Posterior vena cava (tissue), 2 donors: ENCODE results near the gene MEF2C. TPM values are rescaled to one million over a fixed set of nuclear protein-coding genes. Genes with fewer than 3 reads are reported as not detected.

Experiments used
- DNase-seq: peaks from one replicate; pipeline ENCODE4 v3.0.0-alpha.2; 2020; ENCODE audit warnings: low spot score
- intact Hi-C, 2 donors: fragments of 100-400 bp; cut with DNase I; formaldehyde crosslinking; loops; one replicate each; pipeline versions ENCODE4 v1.14.1 to v1.14.2; 2022 to 2023
- total RNA-seq, 2 donors: library from RNA; stranded (reverse); fragmentation: NEBNext Ultra II Directional; extraction: Animal tissue kit (Norgen Biotek cat#: 25700); gene quantifications; one replicate each; pipeline ENCODE4 v1.2.1, GENCODE V29; 2021
- donor health status: DM: yes; HTN: yes; CAD: no.
- donor health status: DM: yes; HTN: yes; CAD: no.

Gene MEF2C
- total RNA-seq, 2 donors from 2014 or later: 86.7 to 94.1 TPM

DNA sequence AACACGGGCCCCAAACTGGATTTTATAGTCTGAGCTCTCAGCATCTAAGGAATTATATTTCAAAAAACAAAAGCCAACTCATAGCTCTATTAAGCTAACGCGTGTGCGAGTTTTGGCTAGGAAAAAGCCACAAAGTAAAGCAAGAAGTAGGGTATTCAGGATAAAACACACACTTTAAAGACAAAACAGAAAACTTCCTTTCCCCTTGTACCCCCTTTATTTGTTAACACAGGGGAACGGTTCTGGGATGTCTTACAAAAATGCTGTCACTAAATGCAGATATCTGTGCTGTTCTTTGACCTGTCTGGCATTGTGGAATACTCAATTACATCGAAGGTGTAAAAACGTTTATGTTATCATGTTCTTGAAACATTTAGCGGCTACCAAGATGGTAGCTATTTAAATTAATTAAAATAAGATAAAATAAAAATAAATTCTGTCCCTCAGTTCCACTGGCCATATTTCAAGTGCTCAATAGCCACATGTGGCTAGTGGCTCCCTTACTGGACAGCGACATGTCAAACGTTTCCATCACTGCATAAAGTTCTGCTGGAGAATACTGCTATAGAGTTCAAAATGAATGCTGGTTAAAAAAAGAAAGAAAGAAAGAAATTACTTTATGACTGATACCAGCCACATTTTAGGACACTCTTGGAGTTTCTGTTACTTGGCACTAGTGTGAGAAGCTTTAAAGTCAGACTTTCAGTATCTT, 7.2 kb upstream of the MEF2C start:
- intact Hi-C loops: no loop called here
- no peak for DNase-seq

DNA sequence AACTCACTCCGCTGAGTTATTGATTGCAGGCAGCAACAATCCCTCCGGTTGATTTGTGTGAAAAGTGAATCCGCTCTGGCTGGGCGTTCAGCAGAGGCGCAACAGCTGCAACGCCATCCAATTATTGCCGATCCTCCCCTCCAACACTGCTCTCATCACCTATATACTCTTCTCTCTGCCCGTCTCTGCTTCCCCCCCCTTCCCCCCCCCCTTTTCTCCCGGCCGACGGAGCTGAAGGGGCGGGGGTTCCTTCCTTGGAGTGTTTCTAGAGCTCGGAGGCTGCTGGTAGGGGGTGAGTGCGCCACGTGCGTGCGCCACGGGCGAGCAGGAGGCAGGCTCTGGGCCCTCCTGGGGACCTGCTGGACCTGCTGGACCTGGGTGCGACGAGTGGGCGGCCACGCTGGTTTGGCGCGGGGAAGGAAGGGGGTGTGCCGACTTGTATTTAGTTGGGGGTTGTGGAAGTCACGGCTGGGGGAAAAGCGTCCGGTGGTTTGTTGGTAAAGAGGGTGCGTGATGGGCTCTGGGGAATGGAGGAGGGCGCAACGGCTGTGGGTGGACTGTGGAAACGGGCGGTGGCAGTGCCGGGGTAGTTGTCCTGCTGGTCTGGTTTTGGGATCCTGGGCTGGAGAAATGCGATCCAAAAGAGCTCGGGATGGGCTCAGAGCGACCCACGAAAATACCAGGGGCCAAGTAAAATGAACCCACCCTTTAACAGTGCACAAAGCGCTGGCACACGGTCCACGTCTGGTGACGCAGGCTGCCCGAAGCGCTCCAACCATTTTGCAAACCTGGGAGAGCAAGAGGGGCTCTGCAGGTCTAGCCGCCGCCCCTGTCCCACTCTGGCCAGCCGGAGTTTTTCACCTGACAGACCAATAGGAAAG, 6.4 kb upstream of the MEF2C start:
- intact Hi-C loops: loop anchor here in 1 of 2 donors (10.0 kb wide), 1 partner anchor 55 kb away; no protein-coding TSS in a partner anchor
- DNase-seq: peak; percentile 86

DNA sequence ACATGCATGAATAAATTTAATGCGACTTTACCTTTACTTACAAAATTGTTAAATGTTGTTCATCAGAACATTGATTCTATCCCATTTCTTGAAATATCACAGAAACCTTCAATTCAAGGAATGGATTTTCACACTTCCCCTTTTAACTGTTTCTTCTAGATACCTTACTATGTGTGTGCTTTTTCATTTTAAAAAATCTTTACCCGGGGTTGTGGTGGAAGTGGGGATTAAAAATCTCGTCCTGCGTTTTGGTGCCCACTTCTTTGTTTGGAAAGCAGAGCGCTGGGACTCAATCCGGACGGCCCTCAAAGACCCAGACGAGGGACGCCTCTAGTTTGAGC, 5.8 kb upstream of the MEF2C start:
- no peak for DNase-seq
- intact Hi-C loops: loop anchor here in 1 of 2 donors (10.0 kb wide), 1 partner anchor 54 kb away; no protein-coding TSS in a partner anchor

DNA sequence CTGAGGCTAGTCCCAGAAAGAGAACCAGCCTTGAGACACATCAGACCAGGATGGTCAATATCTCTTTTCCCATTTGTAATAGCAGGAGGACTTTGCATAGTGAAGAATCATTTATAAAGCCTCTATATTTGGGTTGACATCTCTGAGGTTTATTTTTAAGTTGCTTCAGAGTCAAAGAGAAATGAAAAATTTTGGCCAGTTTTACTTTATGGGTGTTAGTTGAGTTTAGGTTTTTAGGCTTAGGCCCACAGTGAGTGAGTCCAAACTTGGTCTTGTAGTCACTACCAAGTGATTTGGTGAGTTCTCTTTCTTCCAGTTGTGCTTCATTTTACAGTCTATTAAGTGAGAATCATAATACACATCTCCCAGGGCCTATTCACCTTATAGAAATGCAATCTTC, 5.3 kb upstream of the MEF2C start:
- intact Hi-C loops: loop anchor here in 1 of 2 donors (10.0 kb wide), 1 partner anchor 53 kb away; no protein-coding TSS in a partner anchor

DNA sequence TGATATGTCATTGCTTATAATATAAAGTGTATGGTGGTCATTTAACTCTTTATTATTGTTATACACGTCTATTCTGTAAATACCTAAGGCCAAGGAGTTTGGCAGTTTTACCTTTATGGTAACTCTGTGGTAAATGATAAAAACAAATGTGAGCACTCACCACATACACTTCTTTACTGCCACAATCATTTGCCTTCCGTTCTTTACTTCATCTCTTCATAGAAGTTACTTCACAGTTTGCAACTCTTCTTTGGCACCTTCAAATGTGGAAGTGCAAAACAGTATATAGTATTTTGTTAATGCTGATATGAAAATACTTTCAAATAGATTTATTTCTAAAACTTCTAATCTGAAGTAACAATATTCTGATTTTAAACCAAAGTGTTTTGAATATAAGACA, 4.4 kb upstream of the MEF2C start:
- intact Hi-C loops: loop anchor here in 1 of 2 donors (10.0 kb wide), 1 partner anchor 53 kb away; no protein-coding TSS in a partner anchor
- DNase-seq: no peak

More for the DNA sequence above, 5.3 kb upstream of the MEF2C start:
- no peak for DNase-seq

DNA sequence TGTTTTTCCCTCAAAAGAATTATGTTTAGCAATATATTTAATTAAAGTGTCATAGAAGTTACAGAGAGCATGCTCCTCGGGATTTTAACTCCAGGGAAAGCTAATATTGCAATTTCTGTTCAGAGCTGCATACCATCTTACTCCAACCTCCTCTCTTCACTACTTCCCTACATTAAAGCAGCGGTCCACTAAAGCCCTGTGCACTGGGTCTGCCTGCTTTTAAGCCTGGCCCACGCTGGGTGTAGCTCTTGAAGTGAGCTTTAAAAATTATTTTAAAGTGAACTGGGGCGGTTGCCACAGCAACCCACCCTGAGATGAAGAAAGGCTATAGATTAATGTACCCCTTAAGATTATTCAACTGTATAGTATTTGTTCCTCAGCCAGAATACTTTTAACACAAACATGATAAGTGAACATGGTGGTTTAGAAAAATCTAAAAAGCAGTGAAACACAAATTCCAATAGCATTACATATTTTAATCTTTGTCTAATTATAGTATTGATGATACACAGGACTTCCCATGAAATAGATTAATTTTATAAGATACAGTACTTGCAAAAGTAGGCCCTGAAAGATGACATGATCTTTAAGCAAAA, 3.9 kb upstream of the MEF2C start:
- intact Hi-C loops: loop anchor here in 1 of 2 donors (10.0 kb wide), 1 partner anchor 52 kb away; no protein-coding TSS in a partner anchor

DNA sequence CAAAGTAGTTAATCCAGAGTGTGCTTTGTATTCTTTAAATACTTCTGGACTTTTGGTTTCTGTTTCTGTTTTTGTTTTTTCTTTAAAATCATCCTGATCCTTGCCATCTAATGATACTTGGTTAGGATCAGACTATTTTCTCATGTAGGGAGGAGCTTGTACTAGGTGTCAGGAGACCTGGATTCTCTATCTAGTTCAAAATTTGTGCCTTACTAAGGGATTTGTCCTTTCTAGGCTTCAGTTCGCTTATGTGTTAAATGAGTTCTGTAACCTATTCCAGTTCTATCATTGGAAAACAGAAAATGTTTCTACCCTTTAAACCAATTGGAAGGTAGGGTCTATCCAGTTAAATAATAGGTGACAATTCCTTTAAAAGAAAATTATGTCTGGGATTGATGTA, 3.3 kb upstream of the MEF2C start:
- no peak for DNase-seq
- intact Hi-C loops: loop anchor here in 1 of 2 donors (10.0 kb wide), 1 partner anchor 51 kb away; no protein-coding TSS in a partner anchor

More for the DNA sequence above, 3.9 kb upstream of the MEF2C start:
- no peak for DNase-seq

DNA sequence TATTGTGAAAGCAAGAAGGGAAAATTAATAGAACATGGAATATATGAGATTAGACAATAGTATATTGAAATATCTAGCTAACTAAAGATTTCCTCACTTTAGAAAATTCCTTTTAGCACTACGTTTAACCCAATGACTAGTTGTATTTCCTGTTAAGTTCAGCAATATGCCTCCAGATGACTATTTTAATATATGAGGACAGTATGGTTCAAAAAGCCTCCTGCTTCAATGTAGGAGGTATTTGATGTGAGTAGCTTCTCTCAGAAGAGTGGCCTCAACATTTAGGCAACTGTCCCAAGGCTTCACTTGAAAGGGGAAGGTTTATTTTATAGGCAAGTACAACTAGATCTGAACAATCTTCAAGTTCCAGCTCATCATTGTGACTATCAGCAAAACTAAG, 2.0 kb upstream of the MEF2C start:
- DNase-seq: no peak
- intact Hi-C loops: loop anchor here in 1 of 2 donors (10.0 kb wide), 1 partner anchor 50 kb away; no protein-coding TSS in a partner anchor

DNA sequence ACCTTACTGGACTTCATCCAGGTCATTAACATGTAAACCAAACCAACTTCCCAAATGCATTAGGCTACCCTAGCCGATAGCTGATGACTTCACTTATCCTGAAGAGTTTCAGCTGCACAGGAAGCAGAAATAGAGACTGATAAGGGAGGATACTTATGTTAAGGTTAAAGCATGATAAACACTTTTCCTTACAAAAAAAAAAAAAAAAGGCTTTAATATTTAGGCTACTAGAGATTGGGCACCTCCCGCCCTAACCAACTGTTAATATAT, 1.6 kb upstream of the MEF2C start:
- intact Hi-C loops: loop anchor here in 1 of 2 donors (5.0 to 10.0 kb wide), 2 partner anchors 50 to 97 kb away; no protein-coding TSS in a partner anchor
- DNase-seq: no peak

DNA sequence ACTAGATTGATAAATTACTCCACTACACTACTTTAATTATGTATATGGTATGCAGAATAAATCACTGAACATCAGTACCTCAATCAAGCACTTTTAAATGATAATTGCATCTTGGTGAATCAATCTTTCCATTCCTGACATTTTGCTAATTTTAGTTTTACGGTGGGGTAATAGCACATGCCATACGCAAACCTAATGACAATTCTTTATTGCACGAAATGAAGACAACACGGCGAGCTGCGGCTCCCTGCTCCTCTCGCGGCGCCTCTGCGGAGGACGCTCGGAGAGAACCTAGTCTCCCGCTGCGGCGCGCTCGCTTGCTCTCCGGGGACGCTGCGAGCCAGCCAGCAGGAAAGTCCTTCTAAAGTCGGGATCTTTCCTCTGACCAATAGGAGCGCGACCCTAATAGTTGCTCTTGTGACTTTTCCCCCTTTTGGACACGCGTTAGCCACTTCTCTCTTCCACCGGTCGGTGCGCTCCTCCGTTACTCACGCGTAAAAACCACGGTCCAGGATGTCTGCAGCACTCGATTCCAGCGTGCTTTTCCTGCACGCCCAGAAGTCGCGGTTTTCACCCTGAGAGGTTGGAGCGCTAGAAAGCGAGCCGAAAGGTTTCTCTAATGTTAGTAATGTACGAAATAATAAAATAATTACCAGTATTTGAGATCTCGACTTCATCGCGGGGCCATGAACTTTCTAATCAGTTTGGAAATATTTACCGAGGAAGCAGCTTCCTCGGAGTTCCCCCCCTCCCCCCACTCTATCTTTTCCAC, 1.0 kb upstream of the MEF2C start:
- intact Hi-C loops: loop anchor here in 1 of 2 donors (5.0 to 10.0 kb wide), 2 partner anchors 49 to 97 kb away; no protein-coding TSS in a partner anchor
- DNase-seq: peak; percentile 89

DNA sequence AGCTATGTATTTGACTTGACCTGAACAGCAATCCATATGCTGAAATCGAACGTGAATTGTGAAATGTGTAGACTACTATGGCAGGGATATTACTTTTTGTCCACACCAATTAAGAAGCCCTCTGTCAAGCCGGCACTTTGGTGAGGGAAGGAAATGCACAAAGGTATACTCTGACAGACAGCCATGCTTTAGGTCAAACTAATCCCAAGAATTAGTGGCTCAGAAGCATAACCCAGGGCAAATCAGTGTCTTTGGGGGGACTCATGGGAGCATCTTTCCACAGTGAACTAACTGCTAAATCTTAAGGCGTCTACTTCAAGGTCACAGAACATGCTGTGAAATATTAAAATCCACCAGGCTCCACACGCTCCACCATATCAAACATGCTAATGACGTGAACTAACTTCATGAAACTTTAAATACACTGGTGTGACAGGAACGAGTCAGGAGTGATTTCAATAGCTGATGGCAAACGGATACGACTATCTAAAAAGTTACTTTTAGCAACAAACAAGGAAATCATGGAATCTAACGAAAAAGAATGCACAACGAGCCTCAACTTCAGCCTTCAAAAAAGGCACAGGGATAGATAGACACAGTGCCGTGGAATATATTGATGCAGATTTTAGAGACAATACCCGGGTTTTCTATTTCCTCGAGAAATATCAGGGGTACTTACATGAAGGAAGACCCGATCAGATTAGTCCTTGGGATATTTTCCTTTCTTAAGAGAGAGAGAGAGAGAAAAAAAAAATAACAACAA, 527 bp downstream of the MEF2C start:
- intact Hi-C loops: loop anchor here in 1 of 2 donors (5.0 to 10.0 kb wide), 2 partner anchors 48 to 95 kb away; no protein-coding TSS in a partner anchor
- no peak for DNase-seq

DNA sequence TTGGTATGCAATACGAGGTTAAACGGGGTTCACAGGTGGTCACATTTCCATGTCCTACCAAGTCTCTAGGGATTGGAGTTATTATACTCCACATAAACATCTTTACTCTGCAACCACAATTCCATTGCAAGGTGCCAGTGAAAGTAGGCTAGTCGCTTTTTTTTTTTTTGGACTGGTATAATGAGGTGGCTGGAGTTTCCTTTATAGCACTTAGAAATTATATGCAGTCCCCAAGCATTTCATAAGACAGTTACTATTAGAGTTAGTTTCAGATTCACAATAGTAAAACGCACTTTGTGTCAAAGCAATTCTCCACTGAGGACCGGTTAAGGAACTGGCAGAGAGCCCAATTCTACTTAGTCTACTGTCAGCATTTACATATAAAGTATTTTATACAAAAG, 1.4 kb downstream of the MEF2C start:
- no peak for DNase-seq
- intact Hi-C loops: loop anchor here (2.0 to 10.0 kb wide), 3 partner anchors 45 to 94 kb away; no protein-coding TSS in a partner anchor

DNA sequence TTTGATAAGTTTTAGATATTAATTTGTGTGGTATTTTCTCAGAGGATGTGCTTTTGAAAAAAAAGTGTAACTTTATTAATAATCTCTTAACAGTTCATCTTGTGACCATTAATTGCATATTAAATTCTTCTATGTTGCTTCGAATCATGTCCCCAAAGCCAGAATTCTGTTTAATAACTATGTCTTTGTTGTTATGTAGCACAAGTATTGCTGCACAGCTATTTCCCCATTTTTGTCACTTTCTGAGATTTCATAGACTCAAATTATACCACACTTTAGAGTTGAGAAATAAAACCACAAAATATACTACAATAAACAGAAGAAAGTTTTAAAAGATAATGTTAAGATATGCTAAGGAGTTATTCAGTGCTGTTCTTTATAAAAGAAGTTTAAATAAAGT, 2.8 kb downstream of the MEF2C start:
- DNase-seq: no peak
- intact Hi-C loops: loop anchor here (2.0 to 10.0 kb wide), 3 partner anchors 43 to 93 kb away; no protein-coding TSS in a partner anchor

DNA sequence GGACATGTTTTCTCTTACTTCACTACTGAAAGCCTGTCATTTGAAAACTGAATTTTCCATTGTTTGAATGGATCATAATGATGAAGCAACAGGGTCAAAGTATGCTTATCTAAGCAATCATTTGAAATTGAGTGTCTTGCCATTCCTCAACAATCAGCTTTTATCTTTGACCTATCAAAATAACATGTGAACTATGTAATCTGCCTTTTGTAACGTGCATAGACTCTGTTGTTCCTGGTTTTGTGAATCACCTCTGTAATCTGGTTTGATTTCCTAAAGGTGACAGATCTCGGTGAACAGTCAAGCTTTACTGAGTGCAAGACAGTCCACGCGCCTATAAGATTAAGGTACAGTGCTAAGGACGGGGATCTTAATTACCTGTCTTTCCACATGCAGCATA, 3.3 kb downstream of the MEF2C start:
- DNase-seq: no peak
- intact Hi-C loops: loop anchor here (2.0 to 10.0 kb wide), 3 partner anchors 43 to 92 kb away; no protein-coding TSS in a partner anchor

DNA sequence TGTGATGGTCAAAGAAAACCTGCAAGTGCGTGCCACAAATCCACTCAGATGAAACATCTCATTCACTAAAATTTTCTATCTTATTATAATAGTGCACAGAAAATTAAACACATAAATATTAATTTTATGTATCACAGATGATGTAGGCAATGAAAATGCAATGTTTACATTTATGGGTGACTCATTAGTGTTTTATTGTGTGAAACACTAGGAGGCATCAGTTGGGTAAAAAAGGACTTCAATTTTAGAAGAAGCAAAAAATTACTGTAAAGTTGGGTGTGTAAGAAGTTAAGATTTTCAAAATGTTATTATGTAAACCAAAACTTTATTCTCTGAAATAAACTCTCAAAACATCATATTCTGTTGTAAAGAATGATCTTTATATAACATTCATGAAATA, 4.0 kb downstream of the MEF2C start:
- intact Hi-C loops: no loop called here
- DNase-seq: no peak

DNA sequence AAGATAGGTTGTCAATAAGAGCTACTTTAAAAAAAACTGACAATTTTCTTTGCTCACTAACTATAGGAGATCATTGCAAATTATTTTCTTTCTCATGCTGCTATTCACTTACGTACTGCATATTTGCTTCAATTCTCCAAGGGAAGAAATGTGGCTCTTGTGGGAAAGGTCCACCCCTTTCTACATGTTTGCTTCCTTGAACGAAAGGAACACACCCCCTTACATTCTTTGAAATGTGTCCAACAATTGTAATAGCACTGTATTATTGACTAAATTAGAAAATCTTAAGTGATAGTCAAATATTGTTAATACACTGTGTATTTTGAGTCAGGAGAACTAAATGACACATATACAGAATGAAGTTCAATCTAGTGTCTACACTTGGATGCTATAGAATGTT, 5.2 kb downstream of the MEF2C start:
- intact Hi-C loops: no loop called here
- DNase-seq: no peak

DNA sequence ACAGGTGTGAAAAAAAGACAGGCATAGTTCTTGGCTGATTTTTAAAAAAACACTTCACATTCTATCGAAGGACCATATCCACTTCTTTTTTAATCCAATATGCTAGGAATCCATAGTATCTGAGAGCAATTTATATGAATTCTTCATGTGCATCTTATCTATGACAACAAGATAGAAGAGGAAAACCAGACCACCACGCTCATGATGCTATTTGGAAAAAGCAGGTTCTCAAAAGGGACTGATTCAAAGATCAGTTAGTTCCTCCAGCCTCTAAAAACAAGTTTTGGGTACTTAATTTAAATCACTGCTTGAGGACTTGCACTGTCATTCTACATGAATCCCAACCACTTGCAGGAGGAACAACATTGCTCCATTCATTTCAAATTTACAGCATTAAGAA, 6.3 kb downstream of the MEF2C start:
- DNase-seq: no peak
- intact Hi-C loops: no loop called here
